AG04450 (cell line): ENCODE measurements around the gene MPST. TPM values are rescaled to one million over a fixed set of nuclear protein-coding genes. Genes with fewer than 3 reads are reported as not detected.
A peak's percentile ranks its signal among the peaks of the same experiment; 100 is the strongest.

Source experiments
- CTCF ChIA-PET: fragments of 300-600, 350-600 bp; formaldehyde crosslinking; extraction: SDS; loops from one replicate; lab custom pipeline; 2022; ENCODE audit warnings: antibody characterized with exemption, inconsistent platforms; lab: Charles Lee
- POLR2A ChIA-PET: fragments of 350-600 bp; formaldehyde crosslinking; extraction: SDS; loops from one replicate; lab custom pipeline; 2021; ENCODE audit warnings: antibody characterized with exemption, inconsistent platforms; lab: Yijun Ruan, JAX
- DNase-seq: peaks from one replicate; pipeline ENCODE4 v3.0.0-alpha.2; 2011; ENCODE audit warnings: low read depth, low spot score
- H3K27ac ChIP-seq: one replicate; pipeline ENCODE4 v1.5.1; 2012; ENCODE audit warnings: low read depth, low read length, control low read depth
- H3K27me3 ChIP-seq: one replicate; pipeline ENCODE4 v1.6.0; 2012; ENCODE audit warnings: low read length; ENCODE audit not compliant: control insufficient read depth, insufficient read depth
- H3K4me3 ChIP-seq: 2 replicates; pipeline ENCODE4 v1.5.1; 2011; ENCODE audit warnings: mild to moderate bottlenecking, low read depth, low read length, control low read depth
- H3K9me3 ChIP-seq: 2 replicates; pipeline ENCODE4 v1.5.1; 2012; ENCODE audit warnings: low read length; ENCODE audit not compliant: control insufficient read depth, insufficient read depth
- polyA plus RNA-seq: library from polyadenylated mRNA; depleted of rRNA; stranded (reverse); fragments of >200 nt; gene quantifications from 2 replicates; pipeline ENCODE4 v1.2.3, GENCODE V29; 2011
- TF ChIP-seq, protein P1 (sequence below): IDR thresholded peaks from 2 replicates; pipeline ENCODE4 v1.5.1; 2011; ENCODE audit warnings: low read depth, low read length, control low read depth, inconsistent platforms

The MPST gene
- polyA plus RNA-seq, 1 experiment, result 33.3 TPM

DNA sequence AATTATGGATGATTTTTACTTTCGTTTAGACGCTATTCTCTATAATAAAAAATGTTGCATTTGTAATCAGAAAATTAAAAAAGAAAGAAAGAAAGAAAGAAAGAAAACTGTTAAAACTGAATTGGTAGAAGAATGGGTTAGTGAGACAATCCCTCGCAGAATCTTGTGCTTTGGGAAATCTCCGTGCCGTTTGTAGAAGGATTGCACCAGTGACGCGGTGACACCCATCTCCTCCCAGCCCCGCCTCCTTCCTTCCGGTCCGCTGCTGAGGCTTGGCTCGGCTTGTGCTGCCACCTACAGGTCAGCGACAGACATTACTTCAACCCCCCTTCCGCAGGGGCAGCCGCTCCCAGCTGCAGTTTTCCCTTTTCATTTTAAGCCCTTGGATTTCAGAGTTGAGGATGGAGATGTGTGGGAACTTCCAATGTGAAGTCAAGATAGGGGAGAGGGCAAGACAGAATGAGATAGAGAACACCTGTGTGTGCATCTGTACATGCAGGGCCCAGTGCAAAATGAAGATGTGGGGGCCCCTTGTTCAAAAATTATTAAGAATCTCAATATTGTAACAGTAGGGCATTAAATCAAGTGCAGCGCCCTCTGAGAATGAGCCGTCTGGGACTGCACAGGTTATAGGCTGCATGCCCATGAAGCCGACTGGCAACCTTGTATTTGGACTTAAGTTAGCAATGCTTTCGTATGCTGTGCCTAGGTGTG, 41.4 kb upstream of the MPST start:
- ChIA-PET POLR2A (no interaction called here), CTCF (interaction anchor here (0.6 to 3.5 kb wide), 14 partner anchors 10 to 221 kb away, joined by 3 to 14 read pairs (median 4); no protein-coding TSS in a partner anchor)
- TF ChIP-seq, protein P1, sequence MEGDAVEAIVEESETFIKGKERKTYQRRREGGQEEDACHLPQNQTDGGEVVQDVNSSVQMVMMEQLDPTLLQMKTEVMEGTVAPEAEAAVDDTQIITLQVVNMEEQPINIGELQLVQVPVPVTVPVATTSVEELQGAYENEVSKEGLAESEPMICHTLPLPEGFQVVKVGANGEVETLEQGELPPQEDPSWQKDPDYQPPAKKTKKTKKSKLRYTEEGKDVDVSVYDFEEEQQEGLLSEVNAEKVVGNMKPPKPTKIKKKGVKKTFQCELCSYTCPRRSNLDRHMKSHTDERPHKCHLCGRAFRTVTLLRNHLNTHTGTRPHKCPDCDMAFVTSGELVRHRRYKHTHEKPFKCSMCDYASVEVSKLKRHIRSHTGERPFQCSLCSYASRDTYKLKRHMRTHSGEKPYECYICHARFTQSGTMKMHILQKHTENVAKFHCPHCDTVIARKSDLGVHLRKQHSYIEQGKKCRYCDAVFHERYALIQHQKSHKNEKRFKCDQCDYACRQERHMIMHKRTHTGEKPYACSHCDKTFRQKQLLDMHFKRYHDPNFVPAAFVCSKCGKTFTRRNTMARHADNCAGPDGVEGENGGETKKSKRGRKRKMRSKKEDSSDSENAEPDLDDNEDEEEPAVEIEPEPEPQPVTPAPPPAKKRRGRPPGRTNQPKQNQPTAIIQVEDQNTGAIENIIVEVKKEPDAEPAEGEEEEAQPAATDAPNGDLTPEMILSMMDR, result peak; percentile 90
- Histone ChIP-seq H3K4me3 (peak overlapping the region; percentile 39), H3K9me3 (no peaks in the 10 kb centered on the region; the same call in 1 of the 2 replicates), H3K27ac (no peak overlapping the region), H3K27me3 (peaks cover 12% of the 10 kb centered on the region)
- peak; percentile 49 for DNase-seq

DNA sequence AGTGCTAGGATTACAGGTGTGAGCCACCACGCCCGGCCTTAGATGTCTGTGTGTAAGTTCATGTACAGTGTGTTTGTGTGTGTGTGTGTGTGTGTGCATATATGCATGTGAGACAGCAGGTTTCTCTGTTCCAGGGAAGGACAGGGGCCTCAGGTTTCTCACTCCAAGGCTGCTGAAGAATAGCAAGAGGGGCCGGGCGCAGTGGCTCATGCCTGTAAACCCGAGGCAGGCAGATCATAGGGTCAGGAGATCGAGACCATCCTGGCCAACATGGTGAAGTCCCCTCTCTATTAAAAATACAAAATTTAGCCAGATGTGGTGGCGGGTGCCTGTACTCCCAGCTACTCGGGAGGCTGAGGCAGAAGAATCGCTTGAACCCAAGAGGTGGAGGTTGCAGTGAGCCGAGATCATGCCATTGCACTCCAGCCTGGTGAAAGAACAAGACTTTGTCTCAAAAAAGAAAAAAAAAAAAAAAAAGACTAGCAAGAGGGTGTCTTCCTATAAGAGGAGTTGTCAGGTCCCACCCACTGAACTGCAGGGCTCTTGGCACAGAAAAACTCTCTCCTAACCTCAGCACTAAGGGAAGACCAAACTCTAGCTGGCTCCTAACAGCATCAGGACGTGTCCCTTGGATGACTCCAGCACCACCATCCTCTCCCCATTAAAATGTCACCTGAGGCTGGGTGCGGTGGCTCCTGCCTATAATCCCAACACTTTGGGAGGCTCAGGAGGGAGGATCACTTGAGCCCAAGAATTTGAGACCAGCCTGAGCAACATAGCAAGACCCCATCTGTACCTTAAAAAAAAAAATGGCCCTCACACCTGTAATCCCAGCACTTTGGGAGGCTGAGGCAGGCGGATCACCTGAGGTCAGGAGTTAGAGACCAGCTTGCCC, 40.3 kb upstream of the MPST start:
- no peak for DNase-seq
- Histone ChIP-seq H3K27me3 (peaks cover 12% of the 10 kb centered on the region), H3K4me3 (no peak overlapping the region), H3K9me3 (no peaks in the 10 kb centered on the region; the same call in 1 of the 2 replicates), H3K27ac (no peak overlapping the region)
- TF ChIP-seq, protein P1, result no peak
- ChIA-PET POLR2A (interaction anchor here (0.5 kb wide), 1 partner anchor 66 kb away, joined by 3 read pairs; no protein-coding TSS in a partner anchor), CTCF (interaction anchor here (0.7 to 3.5 kb wide), 6 partner anchors 11 to 385 kb away, joined by 3 to 14 read pairs (median 6); no protein-coding TSS in a partner anchor)

GRCh38 chr22:36981247-36981775, 38.2 kb upstream of the MPST start:
- POLR2A ChIA-PET, result interaction anchor here (0.6 kb wide), 1 partner anchor 435 kb away, joined by 9 read pairs; no protein-coding TSS in a partner anchor
- TF ChIP-seq, protein P1, result no peak
- peaks cover 6% of the 10 kb centered on the region for H3K9me3 ChIP-seq
- H3K27me3 ChIP-seq, result peaks cover 12% of the 10 kb centered on the region
- DNase-seq, result no peak
- no peak overlapping the region for H3K27ac ChIP-seq
- no peak overlapping the region for H3K4me3 ChIP-seq
- CTCF ChIA-PET, result interaction anchor here (0.6 to 2.3 kb wide), 4 partner anchors 11 to 226 kb away, joined by 3 to 7 read pairs (median 4); no protein-coding TSS in a partner anchor

- H3K27ac ChIP-seq, result no peak overlapping the region
- peaks cover 7% of the 10 kb centered on the region for H3K9me3 ChIP-seq
- CTCF ChIA-PET, result interaction anchor here (1.6 kb wide), 1 partner anchor 126 kb away, joined by 5 read pairs; no protein-coding TSS in a partner anchor
- no peak overlapping the region for H3K4me3 ChIP-seq
- DNase-seq, result no peak
- H3K27me3 ChIP-seq, result peaks cover 8% of the 10 kb centered on the region
- POLR2A ChIA-PET, result interaction anchor here (0.6 kb wide), 1 partner anchor 436 kb away, joined by 9 read pairs; no protein-coding TSS in a partner anchor
- TF ChIP-seq, protein P1, result no peak
These were observed 37.4 kb upstream of the MPST start for GRCh38 chr22:36982136-36982535.
